Right atrium auricular region (tissue), 2 donors: ENCODE measurements around the gene RUVBL2. TPM values are rescaled to one million over a fixed set of nuclear protein-coding genes. Genes with fewer than 3 reads are reported as not detected.

Source experiments
- DNase-seq: peaks from one replicate; pipeline ENCODE4 v3.0.0-alpha.2; 2019; ENCODE audit warnings: low spot score
- H3K27ac ChIP-seq, 2 donors: fragments of 200-600 bp; sonication (generic); 1 replicate in 1 of 2; 2 replicates in 1 of 2; pipeline ENCODE4 v1.5.1; 2016 to 2019
- H3K27me3 ChIP-seq, 2 donors: fragments of 200-600 bp; sonication (generic); one replicate each; pipeline versions ENCODE4 v1.5.1 to v1.6.0; 2017 to 2019
- H3K36me3 ChIP-seq: fragments of 200-600 bp; sonication (generic); one replicate; pipeline ENCODE4 v1.5.1; 2016
- H3K4me1 ChIP-seq, 2 donors: fragments of 200-600 bp; sonication (generic); one replicate each; pipeline versions ENCODE4 v1.5.1 to v1.6.0; 2017 to 2019
- H3K4me3 ChIP-seq, 2 donors: fragments of 200-600 bp; sonication (generic); 1 replicate in 1 of 2; 2 replicates in 1 of 2; pipeline ENCODE4 v1.5.1; 2017 to 2019; ENCODE audit warnings: mild to moderate bottlenecking in 1 of 2, moderate library complexity in 1 of 2
- H3K9me3 ChIP-seq, 2 donors: fragments of 200-600 bp; sonication (generic); one replicate each; pipeline ENCODE4 v1.5.1; 2019
- total RNA-seq, 2 donors: library from RNA; depleted of rRNA; stranded (reverse); fragments of >200 nt; gene quantifications; one replicate each; pipeline ENCODE4 v1.1.0, GENCODE V29; 2016
- TF ChIP-seq, protein P1 (sequence below), 2 donors: fragments of 200-600 bp; sonication (generic); IDR thresholded peaks; one replicate each; pipeline ENCODE4 v1.5.1; 2019; ENCODE audit warnings: antibody characterized with exemption in 2 of 2

The RUVBL2 gene
- total RNA-seq, 2 donors from 2014 or later: 49.1 to 87.7 TPM

DNA sequence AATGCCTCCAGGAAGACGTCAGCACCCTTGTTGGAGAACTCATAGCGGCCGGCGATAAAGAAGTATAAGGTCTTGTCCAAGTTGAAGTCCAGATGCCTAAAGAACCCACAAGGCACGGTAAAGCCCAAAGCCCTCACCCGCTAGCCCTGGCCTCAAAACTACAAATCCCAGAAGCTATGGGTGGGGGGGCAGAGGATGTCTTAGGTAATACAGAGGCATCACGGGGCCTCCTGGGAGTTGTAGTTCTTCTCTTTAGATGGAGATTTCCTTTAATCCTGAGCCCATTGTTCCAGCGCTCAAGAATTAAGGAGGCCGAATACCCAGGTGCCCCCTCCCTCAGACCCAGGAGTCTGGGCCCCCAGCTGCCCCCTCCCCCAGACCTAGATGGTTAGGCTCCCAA is 11.4 kb upstream of the RUVBL2 start:
- H3K27ac ChIP-seq: no peak overlapping the region
- H3K27me3 ChIP-seq: no peaks in the 10 kb centered on the region
- no peaks in the 10 kb centered on the region for H3K9me3 ChIP-seq
- H3K36me3 ChIP-seq: peaks cover 72% of the 10 kb centered on the region
- TF ChIP-seq, protein P1, sequence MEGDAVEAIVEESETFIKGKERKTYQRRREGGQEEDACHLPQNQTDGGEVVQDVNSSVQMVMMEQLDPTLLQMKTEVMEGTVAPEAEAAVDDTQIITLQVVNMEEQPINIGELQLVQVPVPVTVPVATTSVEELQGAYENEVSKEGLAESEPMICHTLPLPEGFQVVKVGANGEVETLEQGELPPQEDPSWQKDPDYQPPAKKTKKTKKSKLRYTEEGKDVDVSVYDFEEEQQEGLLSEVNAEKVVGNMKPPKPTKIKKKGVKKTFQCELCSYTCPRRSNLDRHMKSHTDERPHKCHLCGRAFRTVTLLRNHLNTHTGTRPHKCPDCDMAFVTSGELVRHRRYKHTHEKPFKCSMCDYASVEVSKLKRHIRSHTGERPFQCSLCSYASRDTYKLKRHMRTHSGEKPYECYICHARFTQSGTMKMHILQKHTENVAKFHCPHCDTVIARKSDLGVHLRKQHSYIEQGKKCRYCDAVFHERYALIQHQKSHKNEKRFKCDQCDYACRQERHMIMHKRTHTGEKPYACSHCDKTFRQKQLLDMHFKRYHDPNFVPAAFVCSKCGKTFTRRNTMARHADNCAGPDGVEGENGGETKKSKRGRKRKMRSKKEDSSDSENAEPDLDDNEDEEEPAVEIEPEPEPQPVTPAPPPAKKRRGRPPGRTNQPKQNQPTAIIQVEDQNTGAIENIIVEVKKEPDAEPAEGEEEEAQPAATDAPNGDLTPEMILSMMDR (IDR thresholded peaks at IDR 0.05): no peak
- H3K4me3 ChIP-seq: no peak overlapping the region
- H3K4me1 ChIP-seq: peaks cover 0 to 14% of the 10 kb centered on the region in 2 donors
- DNase-seq: no peak

DNA sequence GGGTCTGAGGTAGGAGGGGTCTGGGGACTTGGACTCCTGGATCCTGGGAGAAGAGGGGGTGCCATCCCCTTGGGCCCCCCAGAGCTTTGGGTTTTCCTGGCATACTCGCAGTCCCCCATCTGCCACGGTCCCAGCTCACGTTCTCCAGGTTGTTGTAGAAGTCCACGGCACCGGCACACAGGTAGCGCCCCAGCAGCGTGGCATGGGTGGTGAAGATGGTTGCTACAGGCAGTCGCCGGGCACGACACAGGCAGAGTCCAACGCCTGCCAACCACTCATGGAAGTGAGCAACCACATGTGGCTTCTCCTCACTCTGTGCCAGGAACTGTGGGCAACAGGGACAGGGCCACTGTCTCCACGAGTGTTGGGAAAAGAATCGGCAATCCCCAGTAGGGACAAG is 8.0 kb upstream of the RUVBL2 start:
- peaks cover 75% of the 10 kb centered on the region for H3K36me3 ChIP-seq
- TF ChIP-seq, protein P1 (IDR thresholded peaks at IDR 0.05): no peak
- H3K27ac ChIP-seq: no peak overlapping the region
- H3K9me3 ChIP-seq: no peaks in the 10 kb centered on the region
- H3K27me3 ChIP-seq: no peaks in the 10 kb centered on the region
- peaks cover 0 to 13% of the 10 kb centered on the region in 2 donors for H3K4me1 ChIP-seq
- DNase-seq: no peak
- no peak overlapping the region for H3K4me3 ChIP-seq

DNA sequence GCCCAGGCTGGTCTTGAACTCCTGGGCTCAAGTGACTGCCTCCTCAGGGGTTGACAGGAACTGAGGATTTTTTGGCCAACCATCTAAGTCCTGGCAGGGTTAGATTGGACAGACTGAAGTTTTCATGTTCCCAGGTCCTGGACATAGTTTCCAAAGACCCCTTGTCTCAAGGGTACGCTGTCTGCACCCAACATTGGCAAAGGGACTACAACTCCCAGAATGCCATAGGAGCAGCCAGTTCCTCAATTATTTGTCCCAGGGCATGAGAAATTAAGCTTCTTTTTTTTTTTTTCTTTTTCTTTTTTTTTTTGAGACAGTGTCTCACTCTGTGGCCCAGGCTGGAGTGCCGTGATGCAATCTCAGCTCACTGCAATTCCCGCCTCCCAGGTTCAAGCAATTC is 7.5 kb upstream of the RUVBL2 start:
- no peak overlapping the region for H3K4me3 ChIP-seq
- TF ChIP-seq, protein P1 (IDR thresholded peaks at IDR 0.05): no peak
- H3K27ac ChIP-seq: no peak overlapping the region
- H3K27me3 ChIP-seq: no peaks in the 10 kb centered on the region
- peaks cover 70% of the 10 kb centered on the region for H3K36me3 ChIP-seq
- H3K4me1 ChIP-seq: peaks cover 0 to 18% of the 10 kb centered on the region in 2 donors
- DNase-seq: no peak
- H3K9me3 ChIP-seq: no peaks in the 10 kb centered on the region

DNA sequence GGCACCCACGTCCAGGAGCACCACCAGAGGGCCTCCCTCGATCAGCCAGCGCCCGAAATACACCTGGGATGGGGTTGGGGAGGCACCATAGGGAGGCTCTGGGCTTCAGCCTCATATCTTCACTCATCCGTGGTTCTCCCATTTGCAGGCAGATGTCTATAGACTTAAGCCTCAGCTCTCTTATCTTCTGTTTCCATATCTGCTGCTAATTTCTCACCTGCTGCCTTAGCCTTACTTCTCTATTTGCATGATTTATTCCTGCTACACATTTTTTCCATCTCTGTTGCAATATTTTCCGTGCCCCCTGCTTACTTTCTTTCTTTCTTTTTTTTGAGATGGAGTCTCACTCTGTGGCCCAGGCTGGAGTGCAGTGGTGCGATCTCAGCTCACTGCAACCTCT is 6.4 kb upstream of the RUVBL2 start:
- TF ChIP-seq, protein P1 (IDR thresholded peaks at IDR 0.05): no peak
- DNase-seq: no peak
- peaks cover 0 to 28% of the 10 kb centered on the region in 2 donors for H3K4me1 ChIP-seq
- peaks cover 60% of the 10 kb centered on the region for H3K36me3 ChIP-seq
- no peaks in the 10 kb centered on the region for H3K27me3 ChIP-seq
- H3K9me3 ChIP-seq: no peaks in the 10 kb centered on the region
- H3K27ac ChIP-seq: no peak overlapping the region
- no peak overlapping the region for H3K4me3 ChIP-seq

DNA sequence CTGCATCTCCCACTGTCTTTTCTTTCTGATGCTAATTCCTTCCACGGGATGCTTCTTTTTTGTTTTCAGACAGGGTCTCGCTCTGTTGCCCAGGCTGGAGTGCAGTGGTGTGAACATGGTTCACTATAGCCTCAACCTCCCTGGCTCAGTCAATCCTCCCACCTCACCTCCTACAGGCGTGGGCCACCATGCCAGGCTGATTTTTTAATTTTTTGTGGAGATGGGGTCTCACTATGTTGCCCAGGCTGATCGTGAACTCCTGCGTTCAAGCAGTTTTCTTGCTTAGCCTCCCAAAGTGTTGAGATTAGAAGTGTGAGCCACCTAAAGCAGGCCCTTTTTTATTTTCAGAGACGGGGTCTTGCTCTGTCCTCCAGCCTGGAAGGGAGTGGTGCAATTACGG is 5.4 kb upstream of the RUVBL2 start:
- TF ChIP-seq, protein P1 (IDR thresholded peaks at IDR 0.05): no peak
- no peaks in the 10 kb centered on the region for H3K27me3 ChIP-seq
- H3K27ac ChIP-seq: no peak overlapping the region
- H3K4me3 ChIP-seq: no peak overlapping the region
- H3K4me1 ChIP-seq: peaks cover 0 to 28% of the 10 kb centered on the region in 2 donors
- no peaks in the 10 kb centered on the region for H3K9me3 ChIP-seq
- H3K36me3 ChIP-seq: peaks cover 52% of the 10 kb centered on the region
- DNase-seq: no peak

DNA sequence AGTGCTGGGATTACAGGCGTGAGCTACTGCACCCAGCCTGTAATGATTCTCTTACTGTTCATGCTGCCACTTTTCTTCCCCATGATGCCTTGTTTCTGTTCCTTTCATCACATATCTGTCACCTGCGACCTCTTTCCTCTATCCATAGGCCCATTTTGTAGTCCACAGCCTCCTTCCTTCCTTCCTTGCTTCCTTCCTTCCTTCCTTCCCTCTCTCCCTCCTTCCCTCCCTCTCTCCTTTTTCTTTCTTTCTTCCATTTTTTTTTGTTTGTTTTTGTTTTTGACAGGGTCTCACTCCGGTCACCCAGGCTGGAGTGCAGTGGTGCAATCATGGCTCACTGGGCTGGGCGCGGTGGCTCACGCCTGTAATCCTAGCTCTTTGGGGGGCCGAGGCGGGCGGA is 4.8 kb upstream of the RUVBL2 start:
- no peak overlapping the region for H3K4me3 ChIP-seq
- H3K9me3 ChIP-seq: no peaks in the 10 kb centered on the region
- H3K27me3 ChIP-seq: no peaks in the 10 kb centered on the region
- TF ChIP-seq, protein P1 (IDR thresholded peaks at IDR 0.05): no peak
- H3K27ac ChIP-seq: no peak overlapping the region
- peaks cover 47% of the 10 kb centered on the region for H3K36me3 ChIP-seq
- peaks cover 0 to 28% of the 10 kb centered on the region in 2 donors for H3K4me1 ChIP-seq
- DNase-seq: no peak
